ENCODE measurements around the gene IFNA1.
A peak's percentile ranks its signal among the peaks of the same experiment; 100 is the strongest.
"Not testable (repeated sequence)": the region's sequence is repeated elsewhere in the genome, so short reads cannot be mapped to it uniquely, and the experiment has no call there.

Gene IFNA1

DNA sequence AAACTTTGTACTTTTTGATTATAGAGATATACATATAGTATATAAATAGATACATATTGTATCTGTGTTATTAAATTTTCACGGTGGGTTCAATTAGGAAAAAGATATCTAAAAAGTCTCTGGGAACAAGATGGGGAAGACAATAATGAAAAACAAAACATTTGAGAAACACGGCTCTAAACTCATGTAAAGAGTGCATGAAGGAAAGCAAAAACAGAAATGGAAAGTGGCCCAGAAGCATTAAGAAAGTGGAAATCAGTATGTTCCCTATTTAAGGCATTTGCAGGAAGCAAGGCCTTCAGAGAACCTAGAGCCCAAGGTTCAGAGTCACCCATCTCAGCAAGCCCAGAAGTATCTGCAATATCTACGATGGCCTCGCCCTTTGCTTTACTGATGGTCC is at the start of gene IFNA1:
Gene IFNA1 (plus strand): TSS at position 301 of the 400 bp plus-strand sequence. CDS start 69 bp downstream, at position 370.
- no peak for DNase-seq (ENCODE audit: low spot score)

DNA sequence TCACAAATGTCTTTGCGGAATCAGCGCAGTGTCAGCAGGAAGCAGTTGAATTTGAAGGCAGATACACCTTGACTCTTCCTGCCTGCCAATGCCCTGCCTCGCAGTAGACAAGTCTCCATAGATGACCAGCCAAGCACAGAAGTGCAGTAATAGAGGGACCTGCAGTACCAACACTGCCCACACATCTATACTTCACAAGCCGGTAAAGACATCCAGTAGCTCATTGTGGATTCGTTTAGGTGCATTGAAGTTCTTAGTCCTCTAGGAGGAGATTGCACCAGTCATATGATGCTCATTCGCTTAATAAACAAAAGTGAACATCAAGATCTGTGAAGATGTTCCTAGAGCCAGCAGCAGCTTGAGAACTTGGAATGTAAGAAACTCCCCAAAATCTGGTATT is 48.0 kb upstream of the IFNA1 start:
- DNase-seq (ENCODE audit: low spot score) = no peak

DNA sequence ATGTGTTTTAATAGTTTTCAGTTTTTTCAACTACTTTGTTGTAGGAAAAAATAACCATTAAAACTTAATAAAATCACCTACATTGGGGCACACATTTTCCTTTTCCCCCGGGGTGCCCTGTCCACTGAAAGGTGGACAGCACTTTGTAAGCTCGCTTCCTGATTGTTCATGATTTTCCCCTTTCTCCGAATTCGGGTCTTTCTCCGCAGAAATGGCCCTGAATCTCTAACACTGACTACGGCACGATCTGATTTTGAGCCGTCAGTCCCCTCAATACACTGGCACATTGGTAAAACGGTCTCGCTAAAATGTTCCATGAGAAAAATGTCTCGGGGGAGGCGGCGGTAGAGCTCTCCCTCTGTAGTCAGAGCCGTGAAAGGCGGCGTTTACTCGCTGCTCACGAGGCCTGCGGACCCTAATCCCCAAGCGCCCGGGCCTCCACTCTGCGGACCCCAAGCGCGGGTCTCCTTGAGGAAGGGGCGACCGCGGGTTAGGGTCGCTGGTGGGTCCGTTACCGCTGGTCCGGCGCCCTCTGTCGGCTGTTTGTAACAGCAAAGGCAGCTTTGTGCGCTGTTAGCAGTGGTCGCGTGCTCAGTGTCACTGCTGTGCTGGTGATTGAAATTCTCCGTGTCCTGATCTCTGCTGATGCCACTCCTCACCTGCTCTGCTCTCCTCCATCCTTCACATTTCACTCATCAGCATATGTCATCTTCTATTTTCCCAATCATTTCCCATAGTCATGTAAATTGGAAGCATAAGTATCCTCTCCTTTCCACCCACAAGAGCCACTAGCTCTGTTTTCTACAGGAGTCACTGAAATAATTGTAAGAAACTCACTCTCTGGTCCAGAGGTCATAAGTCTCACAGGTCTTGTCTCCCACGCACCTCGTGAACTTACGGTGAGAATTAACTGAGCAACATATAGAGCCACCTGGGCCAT is 44.2 kb upstream of the IFNA1 start:
- peak; percentile 19 for DNase-seq (ENCODE audit: low spot score)

DNA sequence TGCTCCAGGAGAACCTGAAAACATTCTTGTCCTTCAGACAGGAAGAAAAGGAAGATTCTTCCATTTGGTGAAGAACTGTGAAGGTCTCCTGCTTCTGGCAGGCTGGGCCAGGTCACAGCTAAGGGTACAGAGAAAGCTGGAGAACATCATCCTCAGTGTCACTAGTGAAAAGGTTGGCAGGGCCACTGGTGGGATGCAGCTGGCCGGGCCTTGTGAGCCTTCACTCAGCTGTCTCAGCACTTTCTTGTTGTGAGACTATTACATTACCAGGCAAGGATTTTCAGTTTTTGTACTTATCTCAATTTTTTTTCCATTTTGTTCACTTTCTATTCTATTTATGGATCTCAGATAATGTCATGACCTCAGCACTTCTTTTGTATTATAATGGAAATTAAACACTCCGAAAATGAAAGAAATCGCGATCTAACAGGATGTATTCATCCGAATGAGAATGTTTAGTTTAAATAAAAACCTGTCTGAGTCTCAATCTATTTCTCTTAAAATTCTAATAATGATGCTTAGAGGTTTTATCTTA is 41.2 kb upstream of the IFNA1 start:
- DNase-seq (ENCODE audit: low spot score) = no peak

DNA sequence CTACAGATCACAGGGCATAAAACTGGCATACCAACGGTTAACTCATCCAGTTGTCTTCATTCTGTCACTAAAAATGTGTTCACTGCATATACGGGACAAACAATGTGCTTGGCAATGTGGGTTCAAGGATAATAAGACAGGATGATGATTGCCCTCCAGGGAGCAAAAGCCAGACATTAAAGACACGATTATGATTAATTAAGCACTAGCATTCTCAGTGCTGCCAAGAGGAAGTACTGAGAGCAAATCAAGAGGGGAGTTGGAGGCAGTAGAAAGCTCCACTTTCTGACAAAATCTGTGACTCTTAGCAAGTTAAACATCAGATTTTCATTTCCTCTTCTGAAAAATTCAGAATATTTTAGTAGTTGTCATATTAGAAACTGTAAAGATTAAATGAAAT is 40.3 kb upstream of the IFNA1 start:
- DNase-seq (ENCODE audit: low spot score) = no peak

DNA sequence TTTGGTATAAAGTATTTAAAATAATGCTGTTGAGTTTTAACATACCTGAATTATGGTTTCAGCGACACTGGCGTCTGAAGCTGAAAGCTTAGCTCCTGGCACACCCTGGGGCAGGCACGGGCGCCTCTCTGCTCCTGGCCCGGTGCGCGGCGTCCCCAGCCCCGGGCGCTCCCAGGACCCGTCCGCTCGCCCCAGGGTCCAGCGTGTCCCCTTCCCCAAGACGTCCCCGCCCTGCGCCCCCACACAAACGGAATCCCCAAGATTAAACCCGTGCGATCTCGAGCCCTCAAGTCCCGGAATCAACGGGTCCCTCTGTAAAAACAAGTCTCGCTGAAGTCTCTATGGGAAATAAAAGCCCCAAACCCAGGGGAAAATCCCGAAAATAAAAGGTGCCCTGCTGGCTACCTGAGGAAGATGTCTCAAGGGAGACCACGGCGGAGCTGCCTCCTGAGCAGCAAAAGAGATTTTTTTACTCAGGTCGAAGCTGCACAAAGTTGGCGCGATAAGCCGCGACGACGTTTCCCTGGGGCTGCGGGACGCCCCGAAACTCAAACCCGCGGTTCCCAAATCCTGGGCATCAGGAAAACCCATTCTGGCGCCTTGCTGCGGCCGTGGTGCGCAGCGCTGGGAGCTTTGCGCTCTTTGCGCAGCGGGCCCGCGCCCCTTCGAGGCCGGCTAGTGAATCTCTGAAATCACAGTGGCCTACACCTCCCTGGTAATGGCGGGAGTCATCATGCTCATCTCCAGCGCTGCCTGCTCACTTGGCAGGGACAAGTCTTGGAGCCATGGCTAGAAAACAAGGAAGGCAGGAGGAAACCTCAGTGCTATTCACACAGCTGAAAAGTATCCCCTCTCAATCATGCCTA is 37.6 kb upstream of the IFNA1 start:
- DNase-seq (ENCODE audit: low spot score) = no peak

DNA sequence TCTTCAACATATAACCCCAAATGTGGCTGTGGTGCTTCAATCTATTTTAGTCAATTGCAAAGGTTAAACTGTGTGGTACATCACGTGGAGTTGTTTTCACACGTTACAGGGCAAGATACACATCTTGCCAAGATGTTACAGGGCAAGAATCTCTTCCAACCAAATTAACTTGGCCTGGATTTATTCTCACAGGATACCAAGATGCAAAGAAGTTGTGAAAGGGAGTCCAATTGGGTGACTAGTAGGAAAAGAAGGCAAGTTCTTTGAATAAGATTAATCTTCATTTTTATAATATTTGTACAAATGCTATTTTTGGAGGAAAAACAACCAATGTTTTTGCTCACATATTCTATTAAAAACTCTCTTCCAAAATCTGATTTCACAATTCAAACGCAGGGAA is 36.1 kb upstream of the IFNA1 start:
- DNase-seq (ENCODE audit: low spot score) = no peak

DNA sequence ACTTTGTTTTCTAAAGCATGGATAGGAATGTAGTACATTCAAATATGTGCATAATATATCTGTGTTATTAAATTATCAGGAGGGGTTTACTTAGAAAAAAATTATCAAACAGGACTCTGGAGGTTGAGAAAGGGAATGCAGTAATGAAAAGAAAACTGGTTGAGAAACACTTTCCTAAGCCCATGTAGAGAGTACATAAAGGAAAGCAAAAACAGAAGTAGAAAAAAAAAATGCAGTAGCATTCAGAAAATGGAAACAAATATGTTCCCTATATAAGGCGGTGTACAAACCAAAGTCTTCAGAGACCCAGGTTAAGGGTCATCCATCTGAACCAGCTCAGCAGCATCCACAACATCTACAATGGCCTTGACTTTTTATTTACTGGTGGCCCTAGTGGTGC is 31.4 kb upstream of the IFNA1 start, which contains the start of gene IFNA8:
Gene IFNA8 (plus strand): TSS at position 301 of the 400 bp plus-strand sequence. CDS start 60 bp downstream, at position 361.
- no peak for DNase-seq (ENCODE audit: low spot score)

DNA sequence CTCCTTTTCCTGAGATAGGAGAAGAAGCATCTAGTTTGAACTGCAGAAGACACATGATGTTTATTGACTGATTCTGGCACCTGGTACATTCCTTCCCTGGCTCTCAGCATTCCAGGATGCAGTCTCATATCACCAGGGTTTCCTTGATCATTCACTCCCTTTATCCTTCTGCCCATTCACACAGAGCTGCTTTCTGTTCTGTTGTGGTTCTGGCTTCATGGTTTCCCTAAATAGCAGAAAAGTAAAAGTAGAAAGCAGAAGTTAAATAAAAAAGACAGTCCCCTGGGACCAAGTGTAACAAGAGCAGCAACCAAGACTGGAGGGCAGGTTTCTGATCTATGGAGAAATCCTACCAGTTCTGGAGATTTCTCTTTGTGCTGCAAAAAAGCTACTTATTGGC is 28.1 kb upstream of the IFNA1 start:
- no peak for DNase-seq (ENCODE audit: low spot score)

DNA sequence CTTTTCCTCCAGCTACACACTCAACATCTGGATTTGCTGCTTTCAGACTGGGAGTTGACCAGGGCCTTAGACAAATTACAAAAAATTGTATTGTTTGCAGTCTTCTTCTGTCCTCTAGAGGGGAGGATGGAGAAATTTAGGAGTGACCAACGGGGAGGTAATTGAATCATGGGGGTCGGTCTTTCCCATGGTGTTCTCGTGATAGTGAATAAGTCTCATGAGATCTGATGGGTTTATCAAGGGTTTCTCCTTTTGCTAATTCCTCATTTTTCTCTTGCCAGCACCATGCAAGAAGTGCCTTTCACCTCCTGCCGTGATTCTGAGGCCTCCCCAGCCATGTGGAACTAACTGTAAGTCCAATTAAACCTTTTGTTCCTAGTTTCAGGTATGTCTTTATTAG is 27.1 kb upstream of the IFNA1 start:
- DNase-seq (ENCODE audit: low spot score) = no peak

DNA sequence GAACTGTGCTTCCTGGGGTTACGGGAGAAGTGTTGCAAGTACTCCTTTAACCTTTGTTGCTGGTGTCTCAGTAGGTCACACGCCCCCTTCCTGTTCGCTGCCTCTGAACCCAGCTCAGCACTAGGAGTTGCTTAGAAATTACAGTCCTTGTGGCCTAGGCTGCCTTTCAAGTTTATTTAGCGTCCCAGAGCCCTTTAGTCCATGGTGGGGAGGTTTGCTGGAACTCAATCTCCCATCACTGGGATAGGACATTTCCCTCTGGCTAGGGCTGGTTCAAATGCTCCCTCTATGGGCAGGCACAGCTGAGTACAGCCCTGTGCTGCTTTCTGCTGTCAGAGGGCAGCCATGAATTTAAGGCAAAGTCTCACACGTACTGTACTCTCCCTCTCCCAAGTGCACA is 26.6 kb upstream of the IFNA1 start:
- no peak for DNase-seq (ENCODE audit: low spot score)

DNA sequence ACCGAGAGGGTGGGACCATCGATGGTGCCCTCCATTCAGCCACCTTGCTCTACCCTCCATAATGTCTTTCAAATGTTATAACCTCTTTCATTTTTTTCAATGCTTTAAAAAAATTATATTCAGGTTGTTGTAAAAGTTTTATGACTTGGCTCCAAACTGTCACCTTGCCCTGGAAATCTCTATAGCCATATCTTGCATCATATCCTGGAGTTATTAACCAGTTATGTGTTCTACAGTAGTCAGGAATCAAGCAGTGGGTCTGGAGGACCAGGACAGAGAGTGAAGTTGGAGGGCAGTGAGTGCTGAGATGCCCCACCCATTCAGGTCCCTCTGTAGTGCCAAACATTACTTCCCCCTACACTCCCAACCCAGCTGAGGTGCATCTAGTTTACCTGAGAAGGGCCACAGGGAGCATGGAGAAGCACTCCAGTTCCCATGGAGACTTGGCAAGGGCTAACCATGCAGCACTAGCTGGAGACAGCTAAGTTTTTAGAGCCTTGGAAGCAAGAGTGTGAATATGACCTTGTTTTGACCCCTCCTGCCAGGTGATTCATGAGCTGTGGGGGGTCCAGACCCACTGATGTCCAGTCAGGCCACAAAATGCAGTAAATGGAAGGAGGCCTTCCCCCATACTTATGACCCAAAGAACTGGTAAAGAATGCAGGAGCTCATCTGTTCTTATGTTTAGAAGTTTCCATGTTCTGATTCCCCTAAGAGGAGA is 25.9 kb upstream of the IFNA1 start:
- DNase-seq (ENCODE audit: low spot score) = no peak

DNA sequence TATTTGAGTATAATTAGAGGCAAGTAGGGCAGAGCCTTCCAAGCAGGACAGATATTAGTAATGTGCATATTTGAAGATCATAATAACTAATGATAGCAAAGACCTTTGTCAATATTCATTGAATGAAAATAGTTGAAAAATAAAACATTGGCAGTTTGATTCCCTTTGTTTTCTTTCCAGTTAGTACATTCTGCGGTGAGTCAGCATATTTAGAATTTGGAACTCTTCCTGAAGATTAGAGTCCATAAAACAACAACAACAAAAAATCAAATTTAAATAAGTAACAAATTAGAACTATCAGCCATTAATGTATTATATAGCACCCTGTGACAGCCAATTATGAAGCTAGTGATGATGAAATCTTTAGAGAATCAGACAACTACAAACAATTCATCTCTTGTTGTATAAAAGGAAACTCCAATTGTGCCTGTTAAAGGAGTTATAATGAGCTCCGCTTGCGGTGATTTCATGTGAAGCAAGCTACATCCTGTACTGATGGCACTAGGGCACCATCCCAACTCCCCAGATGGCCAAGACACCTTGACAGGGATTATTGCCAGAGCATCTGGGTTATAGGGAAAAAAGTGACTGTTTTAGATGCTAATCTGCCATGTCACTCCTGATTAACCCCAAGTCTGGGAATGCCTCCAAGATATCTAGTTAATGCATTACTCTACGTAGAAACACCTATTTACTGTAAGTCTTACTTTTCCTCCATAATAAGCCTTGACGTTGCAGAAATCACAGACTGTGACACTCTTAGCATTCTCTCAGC is 24.6 kb upstream of the IFNA1 start:
- DNase-seq (ENCODE audit: low spot score) = no peak

DNA sequence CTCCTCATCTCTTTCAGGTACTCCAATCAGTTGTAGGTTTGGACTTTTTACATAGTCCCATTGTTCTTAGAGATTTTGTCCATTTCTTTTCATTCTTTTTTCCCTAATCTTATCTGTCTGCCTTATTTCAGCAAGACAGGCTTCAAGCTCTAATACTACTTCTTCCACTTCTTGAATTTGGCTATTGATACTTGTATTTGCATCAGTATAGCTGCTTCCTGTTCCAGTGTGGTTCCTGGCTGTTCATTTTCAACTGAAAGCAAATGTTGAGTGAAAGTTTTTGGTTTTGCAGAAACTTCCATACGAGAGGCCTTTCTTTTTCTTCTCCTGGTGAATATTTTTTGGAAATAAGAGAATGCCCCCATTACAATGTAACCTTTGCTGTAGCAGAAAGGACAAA is 12.0 kb upstream of the IFNA1 start:
- DNase-seq (ENCODE audit: low spot score) = no peak

DNA sequence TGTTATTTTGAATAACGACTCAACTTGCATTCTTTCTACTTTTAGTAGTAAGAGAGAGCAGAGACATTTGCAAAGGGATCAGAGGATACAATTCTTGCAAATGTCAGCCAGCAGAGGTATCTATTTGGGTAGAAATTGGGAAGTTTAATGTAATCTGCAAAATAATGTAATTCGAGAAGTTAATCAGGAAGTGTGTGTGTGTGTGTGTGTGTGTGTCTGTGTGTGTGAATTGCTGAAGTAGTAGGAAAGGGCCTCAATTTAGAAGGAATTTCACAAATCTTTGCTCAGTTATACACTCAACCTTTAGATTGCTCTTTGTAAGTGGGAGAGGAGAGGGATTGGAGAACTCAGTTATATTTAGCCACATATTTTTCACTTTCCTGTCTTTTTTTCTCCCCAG is 11.0 kb upstream of the IFNA1 start:
- no peak for DNase-seq (ENCODE audit: low spot score)

DNA sequence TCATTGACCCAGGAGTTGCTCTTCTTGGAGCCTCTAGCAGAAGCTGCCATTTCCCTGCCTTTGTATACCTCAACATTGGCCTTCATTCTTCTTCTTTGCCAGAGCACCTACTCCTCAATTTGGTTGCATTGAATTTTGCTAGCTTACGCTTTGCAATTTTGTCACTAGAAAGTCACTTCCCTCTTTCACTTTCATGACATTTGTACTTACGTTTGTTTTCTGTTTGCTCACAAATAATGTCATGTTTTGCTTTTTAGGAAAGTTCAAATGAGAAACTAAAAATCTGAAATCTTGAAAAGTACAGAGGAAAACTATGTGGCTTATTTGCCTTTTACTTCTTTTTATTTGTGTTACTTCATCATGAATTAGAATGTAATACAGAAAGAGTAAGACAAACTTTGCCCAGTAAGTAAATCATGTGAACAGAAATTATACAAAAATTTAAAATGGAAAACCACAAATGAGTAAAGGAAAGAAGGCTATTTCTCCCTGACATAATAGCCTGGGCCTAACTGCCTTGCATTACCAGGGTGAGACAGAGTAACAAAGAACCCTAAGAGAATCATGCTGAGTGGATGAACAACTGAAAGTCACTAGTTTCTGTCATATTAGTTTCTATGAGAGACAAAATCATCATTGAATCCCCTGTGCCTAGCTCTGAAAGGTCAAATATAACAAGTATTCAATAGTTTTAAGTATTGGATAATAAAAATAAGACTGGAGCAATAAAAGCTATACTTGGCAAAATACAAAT is 7.4 kb upstream of the IFNA1 start:
- DNase-seq (ENCODE audit: low spot score) = no peak

DNA sequence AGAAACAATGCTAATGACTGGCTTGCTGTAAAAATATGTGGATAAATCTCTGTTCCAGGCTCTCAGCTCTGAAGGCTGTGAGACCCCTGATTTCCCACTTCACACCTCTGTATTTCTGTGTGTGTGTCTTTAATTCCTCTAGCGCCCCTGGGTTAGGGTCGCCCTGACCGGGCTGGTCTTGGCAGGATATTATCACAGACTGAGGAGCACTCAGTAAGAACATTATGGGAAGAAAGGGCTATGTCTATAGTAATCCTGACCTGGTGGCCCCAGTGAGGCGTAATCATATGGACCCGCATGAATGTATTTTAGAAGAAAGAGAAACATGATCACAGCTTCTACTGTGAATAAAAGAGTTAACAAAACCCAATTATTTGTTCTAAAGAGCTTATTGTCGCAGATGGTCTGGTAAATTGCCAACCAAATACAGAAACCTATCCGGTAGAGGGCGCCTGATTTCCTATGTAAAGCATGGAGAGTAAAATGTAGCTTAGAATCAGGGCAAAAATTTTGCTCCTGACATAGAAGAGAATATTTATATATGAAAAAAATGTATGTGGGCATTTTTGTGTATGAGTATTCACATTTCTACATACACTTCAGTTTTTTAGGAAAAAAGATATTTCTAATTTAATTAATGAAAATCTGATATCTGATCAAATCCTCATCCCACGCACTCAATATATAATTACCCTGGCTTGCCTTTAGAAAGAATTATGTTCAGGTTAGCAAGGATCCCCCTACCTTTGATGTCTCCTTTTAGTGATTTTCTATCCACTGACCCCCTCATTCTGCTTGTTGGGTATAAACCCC is 5.8 kb upstream of the IFNA1 start:
- peak; percentile 9 for DNase-seq (ENCODE audit: low spot score)

DNA sequence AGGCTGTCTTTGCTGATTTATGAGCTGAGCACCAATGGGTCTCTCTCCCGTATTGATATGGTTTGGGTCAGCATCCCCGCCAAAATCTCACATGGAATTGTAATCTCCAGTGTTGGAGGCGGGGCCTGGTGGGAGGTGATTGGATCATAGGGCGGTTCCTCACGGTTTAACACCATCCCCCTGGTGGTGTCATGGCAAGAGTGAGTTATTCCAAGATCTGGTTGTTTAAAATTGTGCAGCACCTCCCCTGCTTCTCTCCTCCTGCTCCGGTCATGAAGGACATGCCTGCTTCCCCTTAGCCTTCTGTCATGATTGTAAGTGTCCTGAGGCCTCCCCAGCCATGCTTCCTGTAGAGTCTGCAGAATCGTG is 5.2 kb upstream of the IFNA1 start:
- not testable (repeated sequence) for DNase-seq (ENCODE audit: low spot score)

DNA sequence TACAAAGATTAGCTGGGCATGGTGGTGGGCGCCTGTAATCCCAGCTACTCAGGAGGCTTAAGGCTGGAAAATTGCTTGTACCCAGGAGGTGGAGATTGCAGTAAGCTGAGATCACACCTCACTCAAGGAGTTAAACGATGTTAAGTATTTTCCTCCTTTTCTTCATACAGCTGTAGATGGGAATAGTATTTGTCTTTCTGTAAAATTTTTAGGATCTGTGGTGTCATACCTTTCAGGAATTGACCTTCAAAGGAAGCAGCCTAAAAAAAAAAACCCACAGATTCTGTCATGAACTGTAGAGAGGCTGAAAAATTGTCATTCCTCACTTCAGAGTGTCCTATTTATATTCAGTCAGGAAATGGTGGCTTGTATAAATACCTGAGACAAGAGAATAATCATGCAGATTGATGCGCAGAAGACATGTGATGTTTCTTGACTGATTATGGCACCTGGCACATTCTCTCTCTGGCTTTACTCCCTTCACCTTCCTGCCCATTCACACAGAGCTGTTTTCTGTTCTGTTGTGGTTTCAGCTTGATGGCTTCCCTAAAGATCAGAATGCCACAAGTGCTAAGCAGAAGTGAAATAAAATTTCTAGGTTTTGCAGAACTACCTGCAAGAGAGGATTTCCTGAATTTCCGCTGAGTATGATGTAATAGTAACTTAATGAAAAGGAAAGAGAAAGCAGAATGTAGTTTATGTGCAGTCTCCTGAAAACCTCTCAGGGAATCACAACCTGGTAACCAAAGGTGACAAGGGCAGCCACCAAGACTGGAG is 3.8 kb downstream of the IFNA1 start:
- DNase-seq (ENCODE audit: low spot score) = no peak

Measured in hematopoietic multipotent progenitor cell treated with erythropoietin and hydrocortisone succinate and interleukin-3 and kit ligand, for 17 days (in vitro differentiated cells).